Measurements from ENCODE around the gene EVI5L. TPM values are rescaled to one million over a fixed set of nuclear protein-coding genes. Genes with fewer than 3 reads are reported as not detected.
"Not testable (repeated sequence)": the region's sequence is repeated elsewhere in the genome, so short reads cannot be mapped to it uniquely, and the experiment has no call there.

Gene EVI5L
- total and polyA plus RNA-seq, 5 donors from 2014 or later: 1.9 to 10.2 (median 2.2) TPM

DNA sequence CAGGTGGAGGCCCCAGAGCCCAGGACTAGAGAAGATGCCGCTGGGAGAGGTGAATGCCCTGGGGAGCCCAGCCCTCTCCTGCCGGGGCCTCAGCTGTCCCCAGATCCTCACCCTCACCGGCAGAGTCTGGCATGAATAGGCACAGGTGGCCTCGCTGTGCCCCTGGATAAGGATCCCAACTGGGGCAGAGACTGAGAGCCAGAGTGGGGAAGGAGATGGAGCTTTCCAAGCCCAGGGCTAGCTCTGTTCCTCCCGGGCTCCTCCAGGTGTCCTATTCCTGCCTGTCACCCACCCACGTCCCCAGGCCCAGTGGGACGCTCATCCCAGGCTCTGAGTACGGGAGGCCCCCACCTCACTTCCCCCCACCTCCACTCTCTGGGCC, 27.7 kb downstream of the EVI5L start:
- peaks cover 0 to 18% (median 1%) of the 10 kb centered on the region in 4 donors for H3K4me1 Mint-ChIP-seq

DNA sequence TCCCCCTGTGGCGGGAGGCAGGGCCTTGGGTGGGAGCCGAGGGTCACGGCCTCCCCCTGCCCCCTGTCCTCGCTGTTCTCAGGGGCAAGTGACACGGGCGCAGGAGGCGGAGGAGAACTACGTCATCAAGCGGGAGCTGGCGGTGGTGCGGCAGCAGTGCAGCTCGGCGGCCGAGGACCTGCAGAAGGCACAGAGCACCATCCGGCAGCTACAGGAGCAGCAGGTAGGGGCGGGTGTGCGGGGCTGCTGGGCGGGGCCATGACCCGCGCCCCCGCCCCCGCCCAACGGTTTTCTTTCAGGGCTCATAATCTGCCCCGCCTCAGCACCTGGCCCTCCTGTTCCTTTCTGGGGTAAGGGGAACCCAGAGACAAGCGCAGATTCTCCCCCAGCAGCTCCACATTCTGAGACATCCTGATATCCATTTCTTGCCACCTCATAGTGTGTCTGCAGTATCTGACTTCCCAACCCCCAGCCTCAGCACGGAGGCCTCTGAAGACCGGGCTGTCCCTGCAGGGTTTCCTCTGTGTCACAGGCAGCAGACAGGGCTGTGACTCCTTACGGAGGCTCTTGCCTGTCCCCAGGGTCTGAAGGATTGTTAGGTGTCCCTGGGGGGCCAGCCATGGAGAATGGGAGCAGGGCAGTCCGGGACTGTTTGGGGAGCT, 28.2 kb downstream of the EVI5L start:
- H3K4me1 Mint-ChIP-seq: peaks cover 0 to 13% (median 0%) of the 10 kb centered on the region in 4 donors
- H3K27me3 Mint-ChIP-seq: peaks cover 6% of the 10 kb centered on the region
- H3K9me3 ChIP-seq (ENCODE audit: control insufficient read depth in 2 of 2, low read length in 2 of 2): no peaks in the 10 kb centered on the region
- peak overlapping the region in 2 of 4 donors; percentile 31 to 32 for H3K4me3 Mint-ChIP-seq
- peaks cover 0 to 4% (median 0%) of the 10 kb centered on the region in 7 donors for H3K9me3 Mint-ChIP-seq
- peaks cover 19% of the 10 kb centered on the region for H3K4me1 ChIP-seq (ENCODE audit: control insufficient read depth, insufficient read depth, low read length, poor library complexity, severe bottlenecking)
- no peaks in the 10 kb centered on the region for H3K36me3 ChIP-seq (ENCODE audit: control insufficient read depth, insufficient read depth, low read length)
- DNase-seq (peak in 1 of 3 donors; percentile 39), ATAC-seq (ENCODE audit: low read depth in 2 of 2) (no peak)
- H3K27me3 ChIP-seq (ENCODE audit: control insufficient read depth, insufficient read depth, low read length): peaks cover 3% of the 10 kb centered on the region
- no peak overlapping the region for H3K4me3 ChIP-seq (ENCODE audit: low read depth, low read length)
- H3K27ac Mint-ChIP-seq: no peak overlapping the region
- no peak overlapping the region for H3K27ac ChIP-seq (ENCODE audit: insufficient read depth, low read length, poor library complexity, severe bottlenecking)
- no peaks in the 10 kb centered on the region for H3K36me3 Mint-ChIP-seq

More for the DNA sequence above, 27.7 kb downstream of the EVI5L start:
- Mint-ChIP-seq H3K4me3 (no peak overlapping the region), H3K27me3 (peaks cover 6% of the 10 kb centered on the region), H3K9me3 (peaks cover 0 to 4% (median 0%) of the 10 kb centered on the region in 7 donors), H3K36me3 (no peaks in the 10 kb centered on the region), H3K27ac (no peak overlapping the region)
- no peak overlapping the region for H3K4me3 ChIP-seq (ENCODE audit: low read depth, low read length)
- no peaks in the 10 kb centered on the region for H3K36me3 ChIP-seq (ENCODE audit: control insufficient read depth, insufficient read depth, low read length)
- H3K9me3 ChIP-seq (ENCODE audit: control insufficient read depth in 2 of 2, low read length in 2 of 2): no peaks in the 10 kb centered on the region
- H3K27ac ChIP-seq (ENCODE audit: insufficient read depth, low read length, poor library complexity, severe bottlenecking): no peak overlapping the region
- H3K4me1 ChIP-seq (ENCODE audit: control insufficient read depth, insufficient read depth, low read length, poor library complexity, severe bottlenecking): peaks cover 23% of the 10 kb centered on the region
- peaks cover 3% of the 10 kb centered on the region for H3K27me3 ChIP-seq (ENCODE audit: control insufficient read depth, insufficient read depth, low read length)
- ATAC-seq (ENCODE audit: low read depth in 2 of 2): no peak
- DNase-seq: no peak

DNA sequence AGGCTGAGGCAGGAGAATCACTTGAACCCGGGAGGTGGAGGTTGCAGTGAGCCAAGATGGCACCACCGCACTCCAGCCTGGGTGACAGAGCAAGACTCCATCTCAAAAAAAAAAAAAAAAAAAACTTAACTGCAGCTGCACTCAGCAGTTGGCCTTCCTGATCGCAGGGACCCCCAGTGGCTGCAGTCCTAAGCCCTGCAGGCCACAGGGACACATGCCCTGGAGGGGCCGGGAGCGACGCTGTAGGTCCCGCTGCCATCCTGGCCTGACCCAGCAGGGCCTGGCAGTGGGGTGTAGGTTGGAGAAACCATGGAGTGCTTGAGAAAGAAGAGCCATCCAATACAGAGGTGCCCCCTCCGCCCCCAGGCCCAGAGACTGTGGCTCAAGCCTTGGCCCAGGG, 29.1 kb downstream of the EVI5L start:
- H3K4me3 Mint-ChIP-seq; H3K27me3 ChIP-seq (ENCODE audit: control insufficient read depth, insufficient read depth, low read length); H3K27ac ChIP-seq (ENCODE audit: insufficient read depth, low read length, poor library complexity, severe bottlenecking); H3K9me3 ChIP-seq (ENCODE audit: control insufficient read depth in 2 of 2, low read length in 2 of 2); H3K9me3 Mint-ChIP-seq; H3K27me3 Mint-ChIP-seq; ATAC-seq (ENCODE audit: low read depth in 2 of 2); H3K36me3 Mint-ChIP-seq; H3K4me3 ChIP-seq (ENCODE audit: low read depth, low read length); H3K36me3 ChIP-seq (ENCODE audit: control insufficient read depth, insufficient read depth, low read length); DNase-seq; H3K27ac Mint-ChIP-seq: not testable (repeated sequence)
- peaks cover 15% of the 10 kb centered on the region for H3K4me1 ChIP-seq (ENCODE audit: control insufficient read depth, insufficient read depth, low read length, poor library complexity, severe bottlenecking)
- H3K4me1 Mint-ChIP-seq: peaks cover 0 to 15% (median under 1%) of the 10 kb centered on the region in 4 donors

DNA sequence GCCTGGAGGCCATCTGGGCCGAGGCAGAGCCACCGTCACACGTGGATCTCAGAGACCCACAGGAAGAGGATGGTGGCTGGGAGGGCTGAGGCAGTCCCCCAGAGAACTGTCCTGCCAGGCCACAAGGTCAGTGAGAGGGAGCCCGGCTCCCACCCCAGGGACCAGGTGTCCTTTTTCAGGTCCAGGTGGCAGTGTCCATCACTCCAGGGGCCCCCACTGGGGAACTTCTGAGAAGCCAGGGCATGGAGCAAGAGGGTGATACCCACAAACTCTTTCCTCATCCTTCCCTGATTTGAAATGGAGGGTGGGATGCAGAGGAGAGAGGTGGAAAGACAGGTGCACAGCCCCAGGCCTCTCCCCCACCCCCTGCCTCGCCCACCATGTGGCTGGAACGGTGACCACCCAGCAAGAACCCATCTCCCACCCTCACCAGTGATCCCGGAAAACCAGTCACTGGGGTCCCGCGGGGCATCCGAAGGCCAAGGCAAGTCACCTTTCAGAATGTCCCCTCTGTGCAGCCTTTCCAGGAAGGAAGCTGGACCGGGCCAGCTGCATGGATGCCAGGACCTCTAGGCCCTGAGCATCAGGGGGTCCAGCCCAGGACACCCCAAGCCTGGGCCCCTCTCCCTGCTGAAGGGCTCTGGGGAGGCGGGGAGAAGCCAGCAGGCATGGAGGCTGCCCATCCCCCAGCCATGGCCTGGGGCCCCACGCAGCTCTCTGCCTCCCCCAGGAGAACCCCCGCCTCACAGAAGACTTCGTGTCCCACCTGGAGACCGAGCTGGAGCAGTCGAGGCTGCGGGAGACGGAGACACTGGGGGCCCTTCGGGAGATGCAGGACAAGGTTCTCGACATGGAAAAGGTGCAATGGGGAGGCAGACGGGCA, 30.1 kb downstream of the EVI5L start:
- no peak overlapping the region for H3K4me3 Mint-ChIP-seq
- no peak overlapping the region for H3K27ac Mint-ChIP-seq
- peaks cover 15% of the 10 kb centered on the region for H3K4me1 ChIP-seq (ENCODE audit: control insufficient read depth, insufficient read depth, low read length, poor library complexity, severe bottlenecking)
- no peak overlapping the region for H3K4me3 ChIP-seq (ENCODE audit: low read depth, low read length)
- H3K27ac ChIP-seq (ENCODE audit: insufficient read depth, low read length, poor library complexity, severe bottlenecking): no peak overlapping the region
- H3K36me3 ChIP-seq (ENCODE audit: control insufficient read depth, insufficient read depth, low read length): no peaks in the 10 kb centered on the region
- no peak for ATAC-seq (ENCODE audit: low read depth in 2 of 2)
- no peaks in the 10 kb centered on the region for H3K36me3 Mint-ChIP-seq
- H3K9me3 ChIP-seq (ENCODE audit: control insufficient read depth in 2 of 2, low read length in 2 of 2): no peaks in the 10 kb centered on the region
- peaks cover 14% of the 10 kb centered on the region for H3K27me3 Mint-ChIP-seq
- H3K27me3 ChIP-seq (ENCODE audit: control insufficient read depth, insufficient read depth, low read length): peaks cover 3% of the 10 kb centered on the region
- peaks cover 0 to 20% (median 5%) of the 10 kb centered on the region in 4 donors for H3K4me1 Mint-ChIP-seq
- DNase-seq: no peak
- H3K9me3 Mint-ChIP-seq: peaks cover 0 to 2% (median 0%) of the 10 kb centered on the region in 7 donors

DNA sequence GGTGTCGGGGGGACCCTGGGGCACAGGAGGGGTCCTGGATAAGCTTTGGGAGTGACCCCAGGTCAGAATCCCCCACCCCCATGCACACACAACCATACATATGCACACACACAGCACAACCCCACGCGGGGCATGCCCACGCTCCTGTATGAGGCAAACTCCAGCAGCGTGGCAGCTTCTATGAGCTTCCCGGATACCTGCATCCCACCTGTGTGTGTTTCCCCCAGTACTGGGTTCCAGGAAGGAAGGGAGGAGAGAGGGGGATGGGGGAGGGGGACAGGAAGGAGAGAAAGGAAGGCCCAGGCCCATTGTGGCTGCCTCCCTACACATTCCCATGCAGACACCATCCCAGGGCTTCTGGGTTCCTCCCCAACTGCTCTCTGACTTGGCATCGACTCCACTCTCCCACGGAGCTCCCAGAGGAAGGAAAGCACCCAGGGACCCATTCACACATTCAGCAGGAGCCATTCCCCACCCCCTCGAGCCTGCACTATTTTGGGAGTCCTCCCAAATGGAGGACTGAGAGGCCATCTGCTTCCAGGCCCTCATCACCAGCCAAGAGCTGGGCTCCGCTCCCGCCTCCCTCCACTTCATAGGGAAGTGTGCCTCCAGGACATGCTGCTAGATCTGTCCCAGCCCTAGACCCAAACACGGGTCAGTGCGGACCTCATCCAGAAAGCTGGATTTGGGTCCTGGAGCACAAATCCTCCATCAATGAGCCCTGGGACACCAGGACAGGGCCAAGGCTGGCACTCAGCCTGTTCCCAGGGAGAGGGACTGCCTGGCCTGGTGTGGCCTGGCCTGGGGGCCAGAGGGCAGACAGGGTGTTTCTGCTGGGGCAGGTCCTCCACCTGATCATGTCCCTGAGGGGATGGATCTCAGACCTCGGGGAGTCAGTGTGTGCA, 30.9 kb downstream of the EVI5L start:
- H3K27me3 Mint-ChIP-seq: peaks cover 16% of the 10 kb centered on the region
- Histone ChIP-seq H3K4me1 (ENCODE audit: control insufficient read depth, insufficient read depth, low read length, poor library complexity, severe bottlenecking) (peaks cover 15% of the 10 kb centered on the region), H3K9me3 (ENCODE audit: control insufficient read depth in 2 of 2, low read length in 2 of 2) (no peaks in the 10 kb centered on the region), H3K27me3 (ENCODE audit: control insufficient read depth, insufficient read depth, low read length) (peaks cover 3% of the 10 kb centered on the region), H3K4me3 (ENCODE audit: low read depth, low read length) (no peak overlapping the region), H3K27ac (ENCODE audit: insufficient read depth, low read length, poor library complexity, severe bottlenecking) (no peak overlapping the region), H3K36me3 (ENCODE audit: control insufficient read depth, insufficient read depth, low read length) (no peaks in the 10 kb centered on the region)
- DNase-seq (no peak), ATAC-seq (ENCODE audit: low read depth in 2 of 2) (no peak)
- no peaks in the 10 kb centered on the region for H3K36me3 Mint-ChIP-seq
- peaks cover 0 to 2% (median 0%) of the 10 kb centered on the region in 7 donors for H3K9me3 Mint-ChIP-seq
- peaks cover 0 to 26% (median 9%) of the 10 kb centered on the region in 4 donors for H3K4me1 Mint-ChIP-seq
- H3K4me3 Mint-ChIP-seq: peak overlapping the region in 3 of 4 donors; percentile 23 to 46 (median 29)
- H3K27ac Mint-ChIP-seq: peak overlapping the region in 1 of 3 donors; percentile 32

DNA sequence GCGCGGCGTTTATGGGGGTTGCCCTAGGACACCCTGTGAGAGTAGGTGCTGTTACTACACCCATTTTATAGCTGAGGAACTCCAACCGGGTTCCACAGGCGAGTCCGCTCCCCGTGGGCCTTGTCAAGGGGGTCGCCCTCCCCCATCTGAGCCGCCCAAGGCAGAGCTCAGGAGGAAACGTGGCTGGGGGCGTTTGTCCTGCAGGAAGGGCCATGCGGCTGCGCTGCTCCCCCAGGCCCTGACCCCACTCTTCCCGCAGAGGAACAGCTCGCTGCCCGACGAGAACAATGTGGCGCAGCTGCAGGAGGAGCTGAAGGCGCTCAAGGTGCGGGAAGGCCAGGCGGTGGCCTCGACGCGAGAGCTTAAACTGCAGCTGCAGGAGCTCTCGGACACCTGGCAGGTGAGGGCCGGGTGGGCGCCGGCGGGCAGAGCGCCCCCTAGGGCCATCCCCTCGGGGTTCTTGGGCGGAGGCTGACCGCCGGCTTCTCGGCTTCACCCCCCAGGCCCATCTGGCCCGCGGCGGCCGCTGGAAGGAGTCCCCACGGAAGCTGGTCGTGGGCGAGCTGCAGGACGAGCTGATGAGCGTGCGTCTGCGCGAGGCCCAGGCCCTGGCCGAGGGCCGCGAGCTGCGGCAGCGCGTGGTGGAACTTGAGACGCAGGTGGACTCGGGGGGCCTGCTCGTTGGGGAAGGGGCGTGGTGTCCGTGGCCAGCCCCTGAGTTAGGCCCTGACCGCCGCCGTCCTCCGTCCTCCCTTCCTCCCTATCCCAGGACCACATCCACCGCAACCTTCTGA, 31.8 kb downstream of the EVI5L start:
- peaks cover 0 to 26% (median 9%) of the 10 kb centered on the region in 4 donors for H3K4me1 Mint-ChIP-seq
- H3K4me3 ChIP-seq (ENCODE audit: low read depth, low read length): no peak overlapping the region

More for the DNA sequence above, 31.8 kb downstream of the EVI5L start:
- peaks cover 15% of the 10 kb centered on the region for H3K4me1 ChIP-seq (ENCODE audit: control insufficient read depth, insufficient read depth, low read length, poor library complexity, severe bottlenecking)
- H3K27me3 ChIP-seq (ENCODE audit: control insufficient read depth, insufficient read depth, low read length): peaks cover 3% of the 10 kb centered on the region
- no peaks in the 10 kb centered on the region for H3K36me3 Mint-ChIP-seq
- H3K27ac ChIP-seq (ENCODE audit: insufficient read depth, low read length, poor library complexity, severe bottlenecking): no peak overlapping the region
- H3K9me3 Mint-ChIP-seq: peaks cover 0 to 2% (median 0%) of the 10 kb centered on the region in 7 donors
- DNase-seq: no peak
- ATAC-seq (ENCODE audit: low read depth in 2 of 2): no peak
- no peaks in the 10 kb centered on the region for H3K9me3 ChIP-seq (ENCODE audit: control insufficient read depth in 2 of 2, low read length in 2 of 2)
- H3K27ac Mint-ChIP-seq: no peak overlapping the region
- peak overlapping the region in 2 of 4 donors; percentile 43 to 61 for H3K4me3 Mint-ChIP-seq
- peaks cover 16% of the 10 kb centered on the region for H3K27me3 Mint-ChIP-seq
- H3K36me3 ChIP-seq (ENCODE audit: control insufficient read depth, insufficient read depth, low read length): no peaks in the 10 kb centered on the region
